Measurements from ENCODE around the gene RFTN1.

The RFTN1 gene

DNA sequence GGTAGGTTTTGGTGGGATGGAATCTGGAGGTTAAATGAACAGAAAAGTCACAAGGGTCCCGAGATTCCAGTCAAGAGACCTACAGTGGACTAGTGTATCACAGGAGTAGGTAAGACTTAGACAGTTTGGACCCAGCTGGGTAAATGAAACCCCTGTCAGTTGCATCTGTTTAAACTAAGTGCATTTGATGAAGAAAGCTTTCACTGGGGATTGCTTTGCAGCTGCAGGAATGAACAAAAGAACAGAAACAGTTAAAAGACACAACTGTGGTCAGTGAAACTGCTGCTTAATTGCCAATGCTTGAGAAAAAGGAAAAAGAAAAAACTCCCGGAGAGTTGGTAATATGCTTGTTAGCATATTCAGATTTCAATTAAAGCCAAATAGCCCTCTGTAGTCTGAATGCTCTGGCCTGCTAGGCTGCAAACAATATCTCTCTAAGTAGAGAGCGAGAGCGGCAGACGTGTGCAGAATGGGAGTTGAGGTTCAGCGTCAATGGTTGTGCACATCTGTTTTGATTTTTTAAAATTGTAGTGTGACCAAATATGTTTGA lies 211.3 kb downstream of the RFTN1 start:
- H3K27me3 ChIP-seq (ENCODE audit: control insufficient read depth, low read length) = no peaks in the 10 kb centered on the region
- no peaks in the 10 kb centered on the region for H4K20me1 ChIP-seq (ENCODE audit: control insufficient read depth, insufficient read depth, low read depth, low read length)
- H3F3A ChIP-seq (ENCODE audit: control insufficient read depth, insufficient read depth) = peaks cover 37% of the 10 kb centered on the region
- no peak for TF ChIP-seq EZH2phosphoT487 (IDR thresholded peaks at IDR 0.05; ENCODE audit: borderline replicate concordance, low read length)
- TF ChIP-seq, protein P1, sequence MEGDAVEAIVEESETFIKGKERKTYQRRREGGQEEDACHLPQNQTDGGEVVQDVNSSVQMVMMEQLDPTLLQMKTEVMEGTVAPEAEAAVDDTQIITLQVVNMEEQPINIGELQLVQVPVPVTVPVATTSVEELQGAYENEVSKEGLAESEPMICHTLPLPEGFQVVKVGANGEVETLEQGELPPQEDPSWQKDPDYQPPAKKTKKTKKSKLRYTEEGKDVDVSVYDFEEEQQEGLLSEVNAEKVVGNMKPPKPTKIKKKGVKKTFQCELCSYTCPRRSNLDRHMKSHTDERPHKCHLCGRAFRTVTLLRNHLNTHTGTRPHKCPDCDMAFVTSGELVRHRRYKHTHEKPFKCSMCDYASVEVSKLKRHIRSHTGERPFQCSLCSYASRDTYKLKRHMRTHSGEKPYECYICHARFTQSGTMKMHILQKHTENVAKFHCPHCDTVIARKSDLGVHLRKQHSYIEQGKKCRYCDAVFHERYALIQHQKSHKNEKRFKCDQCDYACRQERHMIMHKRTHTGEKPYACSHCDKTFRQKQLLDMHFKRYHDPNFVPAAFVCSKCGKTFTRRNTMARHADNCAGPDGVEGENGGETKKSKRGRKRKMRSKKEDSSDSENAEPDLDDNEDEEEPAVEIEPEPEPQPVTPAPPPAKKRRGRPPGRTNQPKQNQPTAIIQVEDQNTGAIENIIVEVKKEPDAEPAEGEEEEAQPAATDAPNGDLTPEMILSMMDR (IDR thresholded peaks at IDR 0.05; ENCODE audit: low read depth, low read length, poor library complexity, severe bottlenecking) = no peak
- H3K27ac ChIP-seq (ENCODE audit: low read depth, low read length) = no peak overlapping the region
- H3K36me3 ChIP-seq (ENCODE audit: control insufficient read depth, low read length) = peaks cover 59% of the 10 kb centered on the region
- no peaks in the 10 kb centered on the region for H3K79me2 ChIP-seq (ENCODE audit: control insufficient read depth, low read length)
- no peaks in the 10 kb centered on the region for H3K9me3 ChIP-seq (ENCODE audit: control insufficient read depth, insufficient read depth, low read length)
- peaks cover 25% of the 10 kb centered on the region for H3K4me1 ChIP-seq (ENCODE audit: control insufficient read depth, low read length)
- H3K4me3 ChIP-seq (ENCODE audit: low read length) = no peak overlapping the region
- no peaks in the 10 kb centered on the region for H3K9me2 ChIP-seq (replicated peaks; ENCODE audit: control insufficient read depth, low read length)
- H3K4me2 ChIP-seq (ENCODE audit: low read length) = no peak overlapping the region

GRCh38 chr3:16301507-16301906 lies 212.0 kb downstream of the RFTN1 start:
- Histone ChIP-seq H3K9me2 (replicated peaks; ENCODE audit: control insufficient read depth, low read length) (no peaks in the 10 kb centered on the region), H3K4me1 (ENCODE audit: control insufficient read depth, low read length) (peaks cover 25% of the 10 kb centered on the region), H3K4me2 (ENCODE audit: low read length) (peak overlapping the region; percentile 49; the same call in 1 of the 2 replicates), H3K4me3 (ENCODE audit: low read length) (no peak overlapping the region), H3K27ac (ENCODE audit: low read depth, low read length) (no peak overlapping the region), H3K27me3 (ENCODE audit: control insufficient read depth, low read length) (no peaks in the 10 kb centered on the region), H3K36me3 (ENCODE audit: control insufficient read depth, low read length) (peaks cover 65% of the 10 kb centered on the region), H3K79me2 (ENCODE audit: control insufficient read depth, low read length) (no peaks in the 10 kb centered on the region), H3F3A (ENCODE audit: control insufficient read depth, insufficient read depth) (peaks cover 34% of the 10 kb centered on the region), H3K9me3 (ENCODE audit: control insufficient read depth, insufficient read depth, low read length) (no peaks in the 10 kb centered on the region), H4K20me1 (ENCODE audit: control insufficient read depth, insufficient read depth, low read depth, low read length) (no peaks in the 10 kb centered on the region)
- TF ChIP-seq, protein P1 (IDR thresholded peaks at IDR 0.05; ENCODE audit: low read depth, low read length, poor library complexity, severe bottlenecking) = no peak
- TF ChIP-seq EZH2phosphoT487 (IDR thresholded peaks at IDR 0.05; ENCODE audit: borderline replicate concordance, low read length) = no peak

GRCh38 chr3:16300881-16301359 lies 212.6 kb downstream of the RFTN1 start:
- peak overlapping the region; percentile 49 for H3K4me2 ChIP-seq (ENCODE audit: low read length)
- 0 out of 2 replicates have a peak overlapping the region, but pooled peaks have one; percentile 8 for H3K27ac ChIP-seq (ENCODE audit: low read depth, low read length)

More at GRCh38 chr3:16300881-16301359, 212.6 kb downstream of the RFTN1 start:
- no peak for TF ChIP-seq EZH2phosphoT487 (IDR thresholded peaks at IDR 0.05; ENCODE audit: borderline replicate concordance, low read length)
- TF ChIP-seq, protein P1 (IDR thresholded peaks at IDR 0.05; ENCODE audit: low read depth, low read length, poor library complexity, severe bottlenecking) = no peak
- Histone ChIP-seq H4K20me1 (ENCODE audit: control insufficient read depth, insufficient read depth, low read depth, low read length) (no peaks in the 10 kb centered on the region), H3K4me1 (ENCODE audit: control insufficient read depth, low read length) (peaks cover 25% of the 10 kb centered on the region), H3F3A (ENCODE audit: control insufficient read depth, insufficient read depth) (peaks cover 28% of the 10 kb centered on the region), H3K9me2 (replicated peaks; ENCODE audit: control insufficient read depth, low read length) (no peaks in the 10 kb centered on the region), H3K4me3 (ENCODE audit: low read length) (peak overlapping the region; percentile 17; the same call in 1 of the 2 replicates), H3K9me3 (ENCODE audit: control insufficient read depth, insufficient read depth, low read length) (no peaks in the 10 kb centered on the region), H3K27me3 (ENCODE audit: control insufficient read depth, low read length) (no peaks in the 10 kb centered on the region), H3K79me2 (ENCODE audit: control insufficient read depth, low read length) (no peaks in the 10 kb centered on the region), H3K36me3 (ENCODE audit: control insufficient read depth, low read length) (peaks cover 71% of the 10 kb centered on the region)

Data from DOHH2 (cell line).